ENCODE measurements around the gene NUP205.

NUP205 gene

GRCh38 chr7:135541029-135541428, 16.7 kb upstream of the NUP205 start:
- no peak for DNase-seq

- DNase-seq, result no peak
Measured at GRCh38 chr7:135550196-135550595, 7.5 kb upstream of the NUP205 start.

DNA sequence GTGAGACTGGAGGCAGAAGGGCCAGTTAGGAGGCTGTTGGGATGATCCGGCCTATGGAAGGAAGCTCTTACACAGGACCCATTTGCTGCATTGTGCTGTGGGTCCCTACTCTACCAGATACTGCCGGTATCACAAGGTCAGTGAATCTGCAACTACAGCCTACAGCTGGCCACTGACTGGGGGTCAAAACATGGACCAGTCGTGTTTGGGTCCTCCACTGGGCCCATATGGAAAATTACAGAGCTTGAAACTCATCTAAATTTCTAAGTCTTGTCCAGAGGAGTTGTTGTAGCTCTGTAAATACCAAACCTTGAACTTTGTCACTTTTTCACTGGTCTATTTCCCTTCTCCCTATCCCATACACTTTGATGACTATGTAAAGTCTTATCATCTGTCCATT, 5.6 kb upstream of the NUP205 start:
- no peak for DNase-seq

GRCh38 chr7:135553346-135553745, 4.4 kb upstream of the NUP205 start:
- DNase-seq, result no peak

DNA sequence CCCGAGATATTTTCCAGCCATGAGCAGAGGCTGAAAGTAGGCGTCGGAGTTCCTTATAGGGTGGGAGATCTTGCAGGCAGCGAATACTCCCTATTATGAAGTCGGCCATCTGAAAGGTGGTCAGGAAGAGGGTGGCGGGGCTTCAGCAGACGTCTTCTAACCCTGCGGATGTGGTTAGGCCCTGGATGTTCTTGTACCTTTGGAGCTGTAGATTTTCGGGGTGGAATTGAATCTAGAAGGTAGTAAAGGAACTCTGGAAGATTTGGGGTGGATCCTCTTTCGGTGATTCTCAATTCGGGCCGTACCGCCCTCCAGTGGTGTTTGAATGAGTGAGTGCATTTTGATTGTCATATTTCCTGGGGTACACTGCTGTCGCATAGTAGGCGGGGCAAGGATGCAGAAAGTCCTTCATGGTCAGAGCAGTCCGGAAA, 635 bp downstream of the NUP205 start:
- peak; percentile 72 for DNase-seq

DNA sequence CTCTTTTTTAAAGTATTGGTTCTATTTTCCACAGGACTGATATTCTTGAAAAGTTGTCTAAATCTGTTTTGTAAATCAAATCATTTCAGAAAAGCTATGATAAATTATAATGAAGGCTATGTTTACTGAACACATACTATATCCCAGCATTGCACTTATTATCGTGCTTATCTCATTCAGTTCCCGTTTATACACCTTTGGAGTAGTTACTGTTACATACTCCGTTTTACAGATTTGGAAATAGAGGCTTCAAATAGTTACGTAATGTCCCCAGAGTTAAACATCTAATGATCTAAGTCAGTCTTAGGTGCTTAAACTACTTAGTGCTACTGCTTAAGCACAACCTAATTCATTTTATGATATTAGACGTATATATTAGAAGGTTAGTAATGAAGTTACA, 1.2 kb downstream of the NUP205 start:
- no peak for DNase-seq

DNA sequence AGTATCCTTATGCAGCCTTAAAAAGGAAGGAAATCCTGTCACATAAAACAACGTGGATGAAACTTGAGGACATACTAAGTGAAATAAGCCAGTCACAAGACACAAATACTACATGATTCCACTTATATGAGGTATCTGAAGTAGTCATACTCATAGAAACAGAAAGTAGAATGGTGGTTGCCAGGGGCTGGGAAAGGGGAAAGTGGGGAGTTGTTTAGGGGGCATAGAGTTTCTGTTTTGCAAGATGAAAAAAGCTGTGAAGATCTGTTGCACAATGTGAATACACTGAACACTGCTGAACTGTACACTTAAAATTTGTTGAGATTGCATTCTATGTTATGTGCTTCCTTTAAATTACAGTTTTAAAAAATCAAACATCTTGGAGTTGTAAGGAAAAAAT, 2.9 kb downstream of the NUP205 start:
- no peak for DNase-seq

GRCh38 chr7:135562720-135563119, 5.0 kb downstream of the NUP205 start:
- DNase-seq, result no peak

DNA sequence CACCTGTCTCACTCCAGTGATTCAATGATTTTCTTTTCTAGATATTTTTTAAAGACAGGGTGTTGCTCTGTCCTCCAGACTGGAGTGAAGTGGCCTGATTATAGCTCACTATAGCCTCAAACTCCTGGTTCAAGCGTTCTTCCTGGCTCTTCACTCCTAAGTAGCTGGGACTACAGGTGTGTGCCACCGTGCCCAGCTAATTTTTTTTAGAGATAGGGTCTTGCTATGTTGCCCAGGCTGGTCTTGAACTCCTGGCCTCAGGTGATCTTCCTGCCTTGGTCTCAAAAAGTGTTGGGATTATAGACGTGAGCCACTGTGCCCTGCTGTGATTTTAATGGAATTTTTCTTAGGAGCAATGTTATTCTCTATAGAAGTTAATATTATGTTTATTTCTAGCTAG, 14.1 kb downstream of the NUP205 start:
- DNase-seq, result no peak

DNA sequence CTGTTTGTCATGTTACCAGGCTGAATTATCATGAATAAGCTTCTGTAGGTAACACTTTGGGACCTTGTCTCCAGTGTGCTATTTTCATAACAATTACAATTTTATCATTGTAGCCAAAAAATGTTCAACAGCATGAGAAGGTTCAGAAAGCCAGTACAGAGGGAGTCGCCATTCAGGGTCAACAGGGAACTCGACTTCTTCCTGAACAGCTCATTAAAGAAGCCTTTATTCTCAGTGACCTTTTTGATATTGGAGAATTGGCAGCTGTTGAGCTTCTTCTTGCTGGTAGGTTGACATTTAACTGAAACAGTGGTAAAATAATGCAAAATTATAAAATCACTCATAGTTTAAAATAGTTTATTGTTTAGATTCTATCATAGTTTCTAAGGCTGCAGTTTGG, 15.8 kb downstream of the NUP205 start:
- no peak for DNase-seq

DNA sequence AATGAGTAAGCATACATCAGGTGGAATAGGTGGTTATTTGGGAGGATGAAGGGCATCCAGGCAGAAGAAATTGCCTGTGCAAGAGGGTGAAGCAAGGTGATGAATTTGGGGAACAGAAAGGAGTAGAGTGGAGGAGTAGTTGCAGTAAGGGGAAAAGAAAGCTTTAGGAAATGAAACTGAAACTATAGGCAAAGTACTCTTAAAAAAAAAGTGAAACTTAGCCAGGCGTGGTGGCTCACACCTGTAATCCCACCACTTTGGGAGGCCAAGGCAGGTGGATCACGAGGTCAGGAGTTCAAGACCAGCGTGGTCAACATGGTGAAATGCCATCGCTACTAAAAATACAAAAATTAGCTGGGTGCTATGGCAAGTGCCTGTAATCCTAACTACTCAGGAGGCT, 17.6 kb downstream of the NUP205 start:
- DNase-seq, result no peak

GRCh38 chr7:135578569-135578968, 20.9 kb downstream of the NUP205 start:
- DNase-seq, result no peak

DNA sequence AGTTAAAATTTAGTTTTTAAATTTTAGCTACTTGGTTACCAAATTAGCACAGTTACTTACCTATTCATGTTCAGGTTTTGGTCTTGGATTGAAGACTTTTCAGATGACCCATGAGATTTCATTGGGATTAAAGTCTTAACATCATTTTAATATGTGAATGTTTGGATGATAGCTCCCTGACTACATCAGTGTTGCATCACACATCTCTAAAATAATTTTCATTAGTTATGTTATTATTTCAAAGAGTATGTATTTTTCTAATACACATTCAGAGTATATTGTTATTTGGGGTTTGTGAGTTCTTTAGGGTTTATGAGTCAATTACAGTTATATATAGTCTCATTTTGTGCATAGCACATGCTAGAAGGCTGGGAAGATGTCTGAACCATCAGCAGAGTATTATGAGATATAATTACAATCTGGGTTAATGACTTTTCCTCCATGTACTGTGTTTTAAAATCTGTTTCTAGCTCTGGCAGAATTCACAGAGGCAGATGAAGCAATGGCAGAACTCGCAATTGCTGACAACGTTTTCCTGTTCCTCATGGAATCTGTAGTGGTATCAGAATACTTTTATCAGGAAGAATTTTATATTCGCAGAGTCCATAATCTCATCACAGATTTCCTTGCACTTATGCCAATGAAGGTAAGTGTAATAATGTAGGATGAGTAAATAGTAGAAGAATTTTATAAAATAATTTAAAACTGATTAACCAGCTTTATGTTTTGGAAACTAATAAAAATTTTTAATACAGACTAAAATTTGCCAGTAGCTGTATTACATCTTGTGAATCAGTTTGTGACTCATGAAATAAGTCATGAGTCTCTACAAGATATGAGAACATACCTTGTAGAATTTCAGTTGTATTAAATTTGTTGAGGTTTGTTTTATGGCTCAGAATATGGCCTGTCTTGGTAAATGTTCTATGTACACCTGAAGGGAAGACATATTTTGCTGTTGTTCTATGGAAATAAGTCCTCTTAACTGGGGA, 26.9 kb downstream of the NUP205 start:
- DNase-seq, result no peak

GRCh38 chr7:135597181-135597925, 39.6 kb downstream of the NUP205 start:
- no peak for DNase-seq

DNA sequence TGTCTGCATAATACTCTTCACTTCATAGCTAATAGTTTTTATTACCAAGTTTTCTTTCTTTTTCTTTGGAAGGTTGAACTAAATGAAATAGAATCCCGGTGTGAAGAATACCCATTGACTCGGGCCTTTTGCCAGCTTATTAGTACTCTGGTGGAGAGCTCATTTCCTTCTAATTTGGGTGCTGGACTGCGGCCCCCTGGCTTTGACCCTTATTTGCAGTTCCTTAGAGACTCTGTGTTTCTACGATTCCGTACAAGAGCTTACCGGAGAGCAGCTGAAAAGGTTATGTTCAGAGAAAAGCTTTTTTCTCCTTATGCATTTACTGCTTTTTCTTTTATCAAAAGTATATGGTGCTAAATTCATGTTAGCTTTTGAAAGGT, 40.2 kb downstream of the NUP205 start:
- no peak for DNase-seq

DNA sequence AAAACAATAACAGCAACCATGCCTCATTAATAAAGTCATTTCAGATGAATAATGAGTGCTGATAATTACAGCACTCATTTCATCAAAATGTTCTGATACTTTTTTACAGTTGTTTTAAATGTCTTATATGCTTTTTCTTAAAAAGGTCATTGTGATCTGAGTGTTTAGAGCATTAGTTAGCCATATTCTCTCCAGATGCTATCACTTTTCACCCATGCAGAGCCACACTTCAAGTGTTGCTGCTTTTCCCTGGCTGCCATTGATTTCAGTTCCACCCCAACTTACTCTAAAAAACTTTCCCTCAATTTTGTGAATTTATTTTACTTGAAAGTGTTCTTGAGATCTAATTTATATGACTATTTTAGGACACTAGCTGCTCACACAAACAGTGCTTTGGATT, 41.8 kb downstream of the NUP205 start:
- DNase-seq, result peak; percentile 54

DNA sequence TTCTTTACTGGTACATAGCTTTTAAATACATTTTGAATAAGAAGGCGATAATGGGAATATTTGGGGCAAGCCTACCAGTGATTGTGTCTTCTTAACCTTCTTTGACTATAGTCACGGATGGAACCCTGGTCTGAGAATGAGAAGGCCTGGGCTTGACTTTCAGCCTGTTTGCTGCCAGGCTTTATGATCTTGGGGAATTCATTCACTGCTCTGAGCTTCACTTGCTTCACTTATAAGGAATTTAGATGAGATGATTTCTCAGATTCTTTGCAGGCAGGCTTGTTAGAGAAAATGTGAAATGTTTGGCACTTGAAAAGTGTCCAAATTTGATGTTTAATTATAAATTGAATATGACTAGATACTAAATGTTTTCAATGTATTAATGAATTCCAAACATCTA, 42.5 kb downstream of the NUP205 start:
- no peak for DNase-seq

DNA sequence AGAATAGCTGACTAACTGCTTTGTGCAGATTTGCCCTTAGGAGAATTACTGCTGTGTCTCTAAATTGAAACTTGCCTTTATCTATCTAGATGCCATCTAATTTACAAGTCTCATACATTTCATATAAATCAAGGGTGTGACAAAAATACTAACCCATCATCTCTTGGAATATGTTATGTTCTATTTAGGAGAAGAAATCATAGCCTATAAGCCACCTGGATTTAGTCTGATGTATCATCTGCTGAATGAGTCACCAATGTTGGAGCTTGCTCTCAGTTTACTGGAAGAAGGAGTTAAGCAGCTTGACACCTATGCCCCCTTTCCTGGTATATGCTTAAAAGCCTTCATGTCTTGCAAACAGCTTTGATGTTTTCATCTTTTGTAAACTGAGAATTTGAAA, 43.5 kb downstream of the NUP205 start:
- DNase-seq, result no peak

GRCh38 chr7:135602304-135602703, 44.6 kb downstream of the NUP205 start:
- no peak for DNase-seq

DNA sequence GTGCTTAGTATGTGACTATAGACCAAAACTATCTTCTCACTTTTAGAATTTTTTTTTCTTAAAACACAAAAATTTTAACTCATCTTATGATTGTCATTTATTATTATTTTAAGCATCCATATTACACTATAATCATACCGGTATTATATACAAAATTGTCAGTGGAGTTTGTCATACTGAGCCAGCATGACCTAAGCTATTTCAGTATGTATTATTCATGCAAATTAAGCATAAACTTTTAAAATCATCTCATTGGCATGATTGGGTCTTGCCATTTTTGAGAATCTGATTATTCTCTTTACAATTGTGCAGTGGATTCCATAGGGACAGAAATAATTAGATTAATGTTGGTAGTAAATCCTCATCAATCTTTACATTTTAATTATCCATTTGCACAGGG, 58.4 kb downstream of the NUP205 start:
- DNase-seq, result no peak

- no peak for DNase-seq
Measured at GRCh38 chr7:135617781-135618180, 60.1 kb downstream of the NUP205 start.

- no peak for DNase-seq
Measured at GRCh38 chr7:135618510-135618909, 60.8 kb downstream of the NUP205 start.

DNA sequence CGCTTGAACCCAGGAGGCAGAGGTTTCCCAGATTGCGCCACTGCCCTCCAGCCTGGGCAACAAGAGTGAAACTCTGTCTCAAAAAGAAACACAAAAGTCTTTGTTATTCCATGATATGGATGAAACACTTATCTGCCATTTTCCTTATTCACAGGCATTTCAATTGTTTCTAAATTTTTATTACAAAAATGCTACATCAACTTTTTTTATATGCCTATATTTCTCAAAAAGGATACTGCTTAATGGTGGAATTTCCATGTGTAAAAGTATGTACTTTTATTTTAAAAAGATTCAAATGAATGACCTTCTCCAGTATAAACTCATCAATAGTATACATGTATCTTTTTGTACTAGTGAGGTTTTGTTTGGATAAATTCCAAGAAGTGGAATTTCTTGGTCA, 62.7 kb downstream of the NUP205 start:
- DNase-seq, result no peak
